ENCODE results near the gene ZNF512B. TPM values are rescaled to one million over a fixed set of nuclear protein-coding genes. Genes with fewer than 3 reads are reported as not detected.

The ZNF512B gene
- total and polyA plus RNA-seq, 4 donors: 8.7 to 18.9 (median 11.8) TPM

DNA sequence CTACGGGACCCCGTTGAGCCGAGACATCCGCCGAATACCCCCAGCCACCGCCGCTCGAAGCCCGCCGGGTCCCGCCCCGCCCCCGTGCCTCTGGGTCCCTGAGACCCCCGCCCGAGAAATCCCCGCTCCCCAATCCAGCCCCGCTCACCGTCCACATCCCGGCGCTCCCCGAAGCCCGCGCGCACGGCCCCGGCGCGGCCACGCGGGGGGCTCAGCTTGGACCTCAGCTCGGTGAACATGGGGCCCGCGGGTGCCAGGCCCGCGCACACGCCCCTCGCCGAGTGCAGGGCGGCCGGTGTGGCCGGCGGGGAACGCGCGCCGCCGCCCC lies 9.5 kb upstream of the ZNF512B start:
- ATAC-seq (ENCODE audit: insufficient read depth, low FRiP score) (no peak), DNase-seq (no peak)
- Histone ChIP-seq H3K36me3 (ENCODE audit: control insufficient read depth in 4 of 4, insufficient read depth in 4 of 4, low read length in 4 of 4) (peaks cover 0 to 5% (median 2%) of the 10 kb centered on the region in 4 donors), H3K27ac (ENCODE audit: low read depth in 1 of 2, low read length in 1 of 2) (peak overlapping the region; percentile 69 to 83), H3K4me1 (ENCODE audit: control insufficient read depth in 5 of 5, insufficient read depth in 5 of 5, low read length in 5 of 5) (peaks cover 5 to 29% (median 13%) of the 10 kb centered on the region in 5 donors), H3K27me3 (ENCODE audit: control insufficient read depth in 3 of 3, insufficient read depth in 3 of 3, low read length in 2 of 3) (peaks cover 0 to 4% (median 4%) of the 10 kb centered on the region in 3 donors), H3K9ac (ENCODE audit: insufficient read depth in 1 of 2, low read length in 2 of 2) (no peak overlapping the region), H3K9me3 (ENCODE audit: control insufficient read depth in 4 of 4, insufficient read depth in 3 of 4, low read length in 3 of 4) (no peaks in the 10 kb centered on the region), H3K4me3 (peak overlapping the region; percentile 34)
- WGBS, 2 donors: 1% methylated on average over 28 to 47 of the region's 47 CpGs
- TF ChIP-seq, protein P1, sequence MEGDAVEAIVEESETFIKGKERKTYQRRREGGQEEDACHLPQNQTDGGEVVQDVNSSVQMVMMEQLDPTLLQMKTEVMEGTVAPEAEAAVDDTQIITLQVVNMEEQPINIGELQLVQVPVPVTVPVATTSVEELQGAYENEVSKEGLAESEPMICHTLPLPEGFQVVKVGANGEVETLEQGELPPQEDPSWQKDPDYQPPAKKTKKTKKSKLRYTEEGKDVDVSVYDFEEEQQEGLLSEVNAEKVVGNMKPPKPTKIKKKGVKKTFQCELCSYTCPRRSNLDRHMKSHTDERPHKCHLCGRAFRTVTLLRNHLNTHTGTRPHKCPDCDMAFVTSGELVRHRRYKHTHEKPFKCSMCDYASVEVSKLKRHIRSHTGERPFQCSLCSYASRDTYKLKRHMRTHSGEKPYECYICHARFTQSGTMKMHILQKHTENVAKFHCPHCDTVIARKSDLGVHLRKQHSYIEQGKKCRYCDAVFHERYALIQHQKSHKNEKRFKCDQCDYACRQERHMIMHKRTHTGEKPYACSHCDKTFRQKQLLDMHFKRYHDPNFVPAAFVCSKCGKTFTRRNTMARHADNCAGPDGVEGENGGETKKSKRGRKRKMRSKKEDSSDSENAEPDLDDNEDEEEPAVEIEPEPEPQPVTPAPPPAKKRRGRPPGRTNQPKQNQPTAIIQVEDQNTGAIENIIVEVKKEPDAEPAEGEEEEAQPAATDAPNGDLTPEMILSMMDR (IDR thresholded peaks at IDR 0.05; ENCODE audit: control extremely low read depth, extremely low read depth): no peak

DNA sequence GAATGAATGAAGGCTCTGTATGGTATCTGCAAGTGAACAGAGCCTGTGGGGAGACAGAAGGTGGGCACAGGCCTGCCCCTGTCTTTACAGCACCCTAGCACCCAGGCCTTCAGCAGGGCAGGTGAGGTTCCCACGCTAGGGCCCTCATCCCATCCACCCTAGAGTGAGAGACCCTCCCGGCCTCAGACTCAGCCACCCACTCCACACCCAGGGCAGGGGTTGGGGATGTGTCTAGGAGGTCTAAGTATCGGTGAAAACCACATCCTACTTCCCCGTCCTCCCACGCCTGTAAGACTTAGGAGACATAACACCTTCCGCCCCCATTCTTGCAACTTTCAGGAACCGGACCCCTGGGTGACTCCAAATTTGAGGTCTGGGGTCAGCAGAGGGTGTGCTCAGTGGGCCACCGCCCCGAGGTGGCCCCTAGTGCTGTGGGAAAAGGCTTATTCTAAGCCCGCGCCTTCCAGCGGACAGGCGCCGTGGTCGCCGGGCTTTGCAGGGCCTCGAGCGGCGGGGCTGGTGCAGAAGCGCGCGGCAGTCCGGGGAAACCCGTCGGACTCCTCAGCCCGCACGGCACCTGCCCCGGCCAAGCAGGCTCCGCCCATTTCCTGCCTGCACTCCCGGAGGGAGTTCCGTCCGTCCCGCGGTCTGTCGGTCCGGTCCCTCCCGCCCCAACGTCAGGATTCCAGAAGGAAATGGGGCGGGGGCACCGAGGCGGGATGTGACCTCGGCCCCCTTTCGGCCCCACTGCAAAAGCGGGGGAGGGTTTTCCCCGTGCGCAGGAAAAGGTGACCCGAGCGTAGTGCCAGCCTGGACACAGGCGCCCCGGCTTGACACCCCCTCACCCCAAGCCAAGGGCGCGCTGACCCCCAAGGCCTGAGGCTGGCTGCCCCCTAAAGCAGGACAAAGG lies 8.8 kb upstream of the ZNF512B start:
- DNase-seq (peak; percentile 45 to 70 (median 66)), ATAC-seq (ENCODE audit: insufficient read depth, low FRiP score) (no peak)
- peaks cover 0 to 5% (median 2%) of the 10 kb centered on the region in 4 donors for H3K36me3 ChIP-seq (ENCODE audit: control insufficient read depth in 4 of 4, insufficient read depth in 4 of 4, low read length in 4 of 4)
- H3K27me3 ChIP-seq (ENCODE audit: control insufficient read depth in 3 of 3, insufficient read depth in 3 of 3, low read length in 2 of 3): peaks cover 0 to 4% (median 4%) of the 10 kb centered on the region in 3 donors
- no peak overlapping the region for H3K9ac ChIP-seq (ENCODE audit: insufficient read depth in 1 of 2, low read length in 2 of 2)
- peak overlapping the region; percentile 34 for H3K4me3 ChIP-seq
- 5 to 8% methylated on average over 43 to 52 of the region's 52 CpGs for WGBS, 2 donors
- H3K4me1 ChIP-seq (ENCODE audit: control insufficient read depth in 5 of 5, insufficient read depth in 5 of 5, low read length in 5 of 5): peaks cover 5 to 29% (median 13%) of the 10 kb centered on the region in 5 donors
- peak overlapping the region; percentile 69 to 83 for H3K27ac ChIP-seq (ENCODE audit: low read depth in 1 of 2, low read length in 1 of 2)
- TF ChIP-seq, protein P1 (IDR thresholded peaks at IDR 0.05; ENCODE audit: control extremely low read depth, extremely low read depth): no peak
- H3K9me3 ChIP-seq (ENCODE audit: control insufficient read depth in 4 of 4, insufficient read depth in 3 of 4, low read length in 3 of 4): no peaks in the 10 kb centered on the region

GRCh38 chr20:63977739-63978276 lies 8.1 kb upstream of the ZNF512B start:
- Histone ChIP-seq H3K27me3 (ENCODE audit: control insufficient read depth in 3 of 3, insufficient read depth in 3 of 3, low read length in 2 of 3) (peaks cover 0 to 4% (median 4%) of the 10 kb centered on the region in 3 donors), H3K27ac (ENCODE audit: low read depth in 1 of 2, low read length in 1 of 2) (peak overlapping the region in 1 of 2 donors; percentile 69), H3K4me3 (no peak overlapping the region), H3K36me3 (ENCODE audit: control insufficient read depth in 4 of 4, insufficient read depth in 4 of 4, low read length in 4 of 4) (peaks cover 0 to under 1% (median 0%) of the 10 kb centered on the region in 4 donors), H3K4me1 (ENCODE audit: control insufficient read depth in 5 of 5, insufficient read depth in 5 of 5, low read length in 5 of 5) (peaks cover 5 to 29% (median 13%) of the 10 kb centered on the region in 5 donors), H3K9ac (ENCODE audit: insufficient read depth in 1 of 2, low read length in 2 of 2) (no peak overlapping the region), H3K9me3 (ENCODE audit: control insufficient read depth in 4 of 4, insufficient read depth in 3 of 4, low read length in 3 of 4) (no peaks in the 10 kb centered on the region)
- TF ChIP-seq, protein P1 (IDR thresholded peaks at IDR 0.05; ENCODE audit: control extremely low read depth, extremely low read depth): no peak
- WGBS, 2 donors: 51 to 65% methylated on average over 16 of the region's 16 CpGs
- no peak for ATAC-seq (ENCODE audit: insufficient read depth, low FRiP score)
- no peak for DNase-seq
